ENCODE measurements around the gene DNER.

- TF ChIP-seq CTCF (conservative IDR thresholded peaks at IDR 0.05), result no peak
- TF ChIP-seq EZH2 (IDR thresholded peaks at IDR 0.05; ENCODE audit: low read depth), result no peak
Observed at GRCh38 chr2:229403296-229403695, 311.1 kb downstream of the DNER start.
